Muscle layer of colon (tissue), 2 donors: ENCODE data around the gene MRPL23.

Experiments
- H3K27ac ChIP-seq: one replicate; pipeline ENCODE4 v1.7.0; 2013; ENCODE audit warnings: low read depth, mild to moderate bottlenecking, low read length, moderate library complexity
- H3K27me3 ChIP-seq, 2 donors: one replicate each; pipeline ENCODE4 v1.7.0; 2013; ENCODE audit warnings: low read length in 2 of 2, mild to moderate bottlenecking in 2 of 2; ENCODE audit not compliant: insufficient read depth in 2 of 2, control insufficient read depth in 1 of 2
- H3K36me3 ChIP-seq: one replicate; pipeline ENCODE4 v1.7.0; 2013; ENCODE audit warnings: mild to moderate bottlenecking, low read length; ENCODE audit not compliant: insufficient read depth
- H3K4me1 ChIP-seq: one replicate; pipeline ENCODE4 v1.7.0; 2013; ENCODE audit warnings: mild to moderate bottlenecking, low read length; ENCODE audit not compliant: insufficient read depth
- H3K4me3 ChIP-seq, 2 donors: one replicate each; pipeline ENCODE4 v1.7.0; 2013; ENCODE audit warnings: low read length in 2 of 2, low read depth in 1 of 2, mild to moderate bottlenecking in 1 of 2, moderate library complexity in 1 of 2
- H3K9ac ChIP-seq: one replicate; pipeline ENCODE4 v1.7.0; 2013; ENCODE audit warnings: low read length
- H3K9me3 ChIP-seq: one replicate; pipeline ENCODE4 v1.7.0; 2013; ENCODE audit warnings: mild to moderate bottlenecking, low read length
- donor health status: abdominal sarcoma.
- donor health status: Adenocarcinoma of cecum.

The MRPL23 gene

DNA sequence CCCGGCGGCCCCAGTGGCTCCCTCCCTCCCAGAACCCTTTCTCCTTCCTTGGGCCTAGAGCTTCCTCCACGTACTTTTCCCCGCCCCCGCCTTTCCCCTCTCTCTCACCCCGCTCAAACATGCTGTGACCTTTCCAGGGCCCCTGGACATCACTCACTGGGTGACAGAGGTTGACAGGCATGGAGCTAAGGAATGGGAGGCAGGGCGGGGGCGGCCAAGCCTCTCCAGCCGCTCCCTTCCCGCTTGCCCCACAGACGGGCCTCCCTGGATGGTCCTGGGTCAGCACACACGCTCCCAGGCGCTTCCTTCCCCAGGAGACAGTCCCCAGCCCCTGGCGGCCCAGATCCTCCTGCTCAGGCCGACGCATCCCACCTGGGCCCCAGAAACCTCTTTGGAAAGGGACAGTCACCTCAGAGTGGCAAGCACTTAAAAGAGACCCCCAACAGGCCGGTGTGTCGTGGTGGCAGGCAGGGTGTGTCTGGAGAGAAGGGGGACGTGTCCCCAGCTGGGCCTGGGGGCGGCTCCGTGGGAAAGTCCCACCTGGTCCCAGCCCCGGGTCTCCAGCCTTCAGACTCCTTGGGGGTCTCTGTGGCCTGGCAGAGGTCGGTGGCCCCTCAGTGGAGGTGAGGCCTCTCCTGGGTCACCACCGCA is 41.7 kb downstream of the MRPL23 start:
- Histone ChIP-seq H3K27ac (no peak overlapping the region), H3K4me3 (no peak overlapping the region), H3K9ac (no peak overlapping the region), H3K36me3 (no peaks in the 10 kb centered on the region), H3K9me3 (no peaks in the 10 kb centered on the region), H3K27me3 (no peaks in the 10 kb centered on the region), H3K4me1 (no peaks in the 10 kb centered on the region)

DNA sequence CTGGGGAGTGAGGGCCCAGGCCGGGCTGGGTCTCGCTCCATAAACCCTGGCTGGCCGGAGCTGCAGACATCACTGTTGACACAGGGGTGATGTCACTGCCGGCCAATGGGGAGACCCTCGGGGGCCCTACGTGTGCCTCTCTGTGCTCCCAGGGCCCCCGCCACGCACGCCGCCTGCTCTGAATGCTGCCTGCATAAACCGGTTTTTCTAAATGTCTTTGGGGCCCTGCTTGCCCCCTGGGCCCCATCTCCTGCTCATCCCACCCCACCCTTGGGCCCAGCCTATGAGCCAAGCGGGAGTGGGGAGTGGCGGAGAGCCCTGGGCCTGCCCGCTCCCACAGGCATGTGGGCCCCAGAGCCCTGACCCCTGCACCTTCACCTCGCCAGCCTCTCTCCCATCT is 42.8 kb downstream of the MRPL23 start:
- no peaks in the 10 kb centered on the region for H3K4me1 ChIP-seq
- no peak overlapping the region for H3K9ac ChIP-seq
- H3K9me3 ChIP-seq = no peaks in the 10 kb centered on the region
- H3K4me3 ChIP-seq = no peak overlapping the region
- no peaks in the 10 kb centered on the region for H3K27me3 ChIP-seq
- H3K36me3 ChIP-seq = no peaks in the 10 kb centered on the region
- H3K27ac ChIP-seq = no peak overlapping the region

DNA sequence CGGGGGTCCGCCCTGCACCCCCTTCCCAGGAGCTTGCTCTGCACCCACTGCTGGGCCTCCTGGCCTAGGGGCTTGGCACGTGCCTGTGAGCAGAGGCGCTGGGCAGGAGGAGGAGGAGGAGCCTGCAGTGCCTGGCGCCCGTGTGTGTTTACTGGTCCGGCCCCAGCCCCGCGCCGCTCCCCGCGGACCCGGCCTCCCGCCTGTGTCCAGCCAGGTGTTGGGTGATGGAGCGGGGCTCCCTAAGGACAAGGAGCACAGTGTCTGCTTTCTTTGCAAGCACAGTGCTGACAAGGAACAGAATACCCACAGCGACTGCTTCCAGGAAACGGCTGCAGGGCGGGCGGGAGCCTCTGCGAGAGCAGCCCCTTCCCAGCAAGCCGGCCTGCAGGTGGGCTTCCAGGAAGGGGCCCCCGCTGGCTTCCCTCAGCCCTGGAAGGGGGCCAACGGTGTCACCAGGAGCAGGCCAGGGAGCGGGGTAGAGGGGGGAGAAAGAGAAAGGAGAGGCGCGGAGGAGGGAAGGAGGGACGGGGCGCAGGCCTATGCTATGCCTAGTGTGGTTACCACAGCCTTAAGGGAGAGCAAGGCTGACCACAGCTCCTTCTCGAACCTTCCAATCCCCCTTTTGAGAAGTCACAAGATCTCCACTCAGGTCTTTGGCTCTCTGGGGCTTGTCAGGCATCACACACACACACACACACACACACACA is 43.9 kb downstream of the MRPL23 start:
- Histone ChIP-seq H3K27me3 (no peaks in the 10 kb centered on the region), H3K4me1 (no peaks in the 10 kb centered on the region), H3K36me3 (no peaks in the 10 kb centered on the region)

DNA sequence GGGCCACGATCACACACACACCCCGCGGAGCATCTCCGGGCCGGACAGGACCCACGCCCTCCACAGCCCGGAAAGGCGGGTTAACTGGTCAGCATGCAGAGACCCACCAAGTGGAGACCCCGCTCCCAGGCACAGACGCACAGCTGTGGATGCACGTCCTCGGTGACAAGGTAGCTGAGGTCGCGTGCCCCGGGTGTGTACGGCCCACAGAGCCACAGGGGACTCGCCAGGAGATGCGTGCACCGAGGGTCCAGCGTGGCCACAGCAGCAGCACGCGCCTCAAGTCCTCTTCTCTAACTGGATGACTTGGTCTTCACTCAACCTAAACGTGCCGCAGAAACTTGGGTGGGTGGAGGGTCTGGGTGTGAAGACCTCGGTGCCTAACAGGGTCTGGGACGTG is 45.0 kb downstream of the MRPL23 start:
- no peaks in the 10 kb centered on the region for H3K9me3 ChIP-seq
- no peak overlapping the region for H3K4me3 ChIP-seq
- H3K27me3 ChIP-seq = no peaks in the 10 kb centered on the region
- H3K27ac ChIP-seq = no peak overlapping the region
- no peak overlapping the region for H3K9ac ChIP-seq
- H3K4me1 ChIP-seq = no peaks in the 10 kb centered on the region
- H3K36me3 ChIP-seq = no peaks in the 10 kb centered on the region

More for the DNA sequence above, 43.9 kb downstream of the MRPL23 start:
- Histone ChIP-seq H3K9ac (no peak overlapping the region), H3K27ac (no peak overlapping the region), H3K9me3 (no peaks in the 10 kb centered on the region), H3K4me3 (no peak overlapping the region)

DNA sequence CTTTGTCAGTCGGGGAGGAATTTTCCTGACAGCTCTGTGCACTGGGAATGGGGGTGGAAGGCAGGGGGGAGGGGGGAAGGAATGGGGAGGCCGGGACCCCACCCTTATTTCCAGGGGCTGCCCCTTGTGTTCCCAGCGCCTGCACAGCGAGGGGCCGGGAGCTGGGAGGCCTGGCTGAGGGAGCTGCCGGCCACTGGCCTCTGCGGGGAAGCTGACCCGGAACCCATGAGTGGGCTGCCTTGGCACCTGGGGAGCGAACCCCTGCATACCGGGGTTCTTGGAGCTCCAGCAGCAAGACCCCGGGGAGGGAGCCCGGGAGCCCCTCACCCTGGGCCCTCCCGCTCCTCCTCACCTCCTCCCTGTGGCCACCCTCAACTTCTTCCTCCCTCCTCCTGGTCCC is 47.0 kb downstream of the MRPL23 start:
- H3K27me3 ChIP-seq = no peaks in the 10 kb centered on the region
- no peaks in the 10 kb centered on the region for H3K36me3 ChIP-seq
- H3K27ac ChIP-seq = no peak overlapping the region
- no peaks in the 10 kb centered on the region for H3K4me1 ChIP-seq
- H3K9me3 ChIP-seq = no peaks in the 10 kb centered on the region
- H3K4me3 ChIP-seq = no peak overlapping the region
- H3K9ac ChIP-seq = no peak overlapping the region

DNA sequence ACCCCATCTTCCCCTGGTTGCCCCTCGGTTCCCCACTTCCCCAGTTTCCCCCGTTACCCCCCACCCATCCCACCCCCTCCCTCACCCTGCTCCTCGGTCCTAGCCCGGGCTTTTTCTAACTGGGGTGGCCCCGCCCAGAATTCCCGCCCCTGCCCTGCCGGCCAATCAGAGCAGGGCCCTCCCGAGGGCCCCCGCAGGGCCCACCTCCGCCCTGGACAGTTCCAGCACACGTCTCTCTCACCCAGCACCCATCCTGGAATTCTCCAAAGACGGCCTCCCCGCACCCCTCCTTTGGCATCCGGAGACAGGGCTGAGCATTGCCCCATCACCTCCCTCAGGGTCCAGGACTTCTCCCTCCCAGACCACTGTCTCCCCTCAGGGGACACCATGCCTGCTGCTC is 50.6 kb downstream of the MRPL23 start, which contains the start of gene H19:
H19 (minus strand) TSS at position 88 of the 400 bp plus-strand sequence.
- Histone ChIP-seq H3K9me3 (no peaks in the 10 kb centered on the region), H3K4me1 (no peaks in the 10 kb centered on the region), H3K4me3 (no peak within 1 kb of the TSS), H3K27ac (no peak within 1 kb of the TSS), H3K36me3 (no peaks in the 10 kb centered on the region), H3K27me3 (no peaks in the 10 kb centered on the region), H3K9ac (no peak within 1 kb of the TSS)

DNA sequence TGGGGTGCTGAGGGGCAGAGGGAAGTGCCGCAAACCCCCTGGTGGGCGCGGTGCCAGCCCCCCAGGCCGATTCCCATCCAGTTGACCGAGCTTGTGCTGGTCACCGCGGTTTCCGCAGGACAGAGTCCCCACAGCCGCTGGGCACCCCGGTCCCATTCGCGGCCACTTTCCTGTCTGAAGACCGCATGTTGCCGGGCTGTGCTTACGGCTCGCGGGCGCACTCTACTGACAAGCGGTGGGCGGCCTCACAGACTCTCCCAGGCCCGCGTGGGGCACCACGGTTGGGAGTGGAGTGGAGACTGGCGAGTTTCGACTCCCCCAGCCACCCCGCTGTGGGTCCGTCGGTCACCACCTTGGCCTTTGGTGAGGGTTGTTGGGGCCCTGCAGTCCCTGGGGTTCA is 51.2 kb downstream of the MRPL23 start:
- Histone ChIP-seq H3K27ac (no peak overlapping the region), H3K9ac (no peak overlapping the region), H3K4me1 (no peaks in the 10 kb centered on the region), H3K4me3 (no peak overlapping the region), H3K36me3 (no peaks in the 10 kb centered on the region), H3K27me3 (no peaks in the 10 kb centered on the region), H3K9me3 (no peaks in the 10 kb centered on the region)

DNA sequence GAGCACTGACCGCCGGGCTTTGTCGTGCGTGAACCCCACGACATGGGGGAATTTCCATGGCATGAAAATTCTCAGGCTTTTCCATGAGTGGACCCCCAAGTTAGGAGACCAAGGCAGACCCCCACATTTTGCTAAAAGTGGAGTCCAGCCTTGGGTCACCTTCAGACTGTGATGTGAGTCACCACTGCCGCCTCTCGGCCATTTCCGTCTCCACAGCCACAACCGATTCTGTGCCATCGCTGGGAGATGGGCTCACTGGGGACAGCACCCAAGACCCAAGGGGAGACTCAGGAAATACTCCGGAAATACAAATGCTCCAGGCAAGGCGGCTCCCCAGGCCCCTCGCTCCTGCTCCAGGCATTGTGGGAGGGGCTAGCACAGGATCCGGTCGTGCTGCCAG is 51.7 kb downstream of the MRPL23 start:
- Histone ChIP-seq H3K36me3 (no peaks in the 10 kb centered on the region), H3K9me3 (no peaks in the 10 kb centered on the region), H3K4me1 (no peaks in the 10 kb centered on the region), H3K9ac (no peak overlapping the region), H3K27me3 (no peaks in the 10 kb centered on the region), H3K4me3 (no peak overlapping the region), H3K27ac (no peak overlapping the region)

DNA sequence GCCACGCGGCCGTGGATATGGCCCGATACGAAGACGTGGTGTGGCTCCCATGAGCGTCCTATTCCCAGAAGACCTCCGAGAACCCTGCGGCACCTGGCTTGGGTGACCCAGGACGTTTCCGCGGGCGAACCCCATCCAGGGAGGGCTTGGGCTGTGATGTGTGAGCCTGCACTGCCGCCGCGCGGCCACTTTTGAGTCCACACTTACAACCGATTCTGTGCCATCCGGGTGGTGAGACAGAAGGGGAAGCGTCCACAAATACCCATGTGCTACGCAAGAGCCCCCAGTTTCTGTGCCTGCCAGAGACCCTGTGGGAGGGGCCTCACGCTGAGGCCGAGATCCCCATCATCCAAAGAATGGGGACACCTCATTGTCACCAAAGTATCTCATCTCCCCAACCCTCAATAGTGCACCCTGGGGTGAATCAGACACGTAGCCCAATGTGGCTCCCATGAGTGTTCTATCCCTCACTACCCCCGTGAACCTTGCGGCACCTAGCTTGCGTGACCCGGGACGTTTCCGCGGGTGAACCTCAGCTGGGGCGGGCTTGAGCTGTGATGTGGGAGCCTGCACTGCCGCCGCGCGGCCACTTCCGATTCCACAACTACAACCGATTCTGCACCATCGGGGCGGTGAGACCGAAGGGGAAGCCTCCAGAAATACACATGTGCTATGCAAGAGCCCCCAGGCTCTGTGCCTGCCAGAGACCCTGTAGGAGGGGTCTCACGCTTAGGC is 55.1 kb downstream of the MRPL23 start:
- Histone ChIP-seq H3K9ac (no peak overlapping the region), H3K4me3 (no peak overlapping the region), H3K27ac (no peak overlapping the region), H3K36me3 (no peaks in the 10 kb centered on the region), H3K27me3 (no peaks in the 10 kb centered on the region), H3K9me3 (no peaks in the 10 kb centered on the region), H3K4me1 (no peaks in the 10 kb centered on the region)

DNA sequence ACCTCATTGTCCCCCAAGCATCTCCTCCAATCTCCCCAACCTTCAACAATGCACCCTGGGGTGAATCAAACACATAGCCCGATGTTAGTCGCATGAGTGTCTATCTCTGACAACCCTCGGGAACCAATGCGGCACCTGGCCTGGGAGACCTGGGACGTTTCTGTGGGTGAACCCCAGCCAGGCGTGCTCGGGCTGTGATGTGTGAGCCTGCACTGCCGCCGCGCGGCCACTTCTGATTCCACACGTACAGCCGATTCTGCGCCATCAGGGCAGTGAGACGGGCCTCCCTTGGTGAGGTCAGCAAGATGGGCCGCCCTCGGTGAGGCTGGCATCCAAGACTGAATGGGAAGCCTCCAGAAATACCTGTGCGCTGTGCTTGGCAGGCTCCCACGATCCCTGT is 55.7 kb downstream of the MRPL23 start:
- no peaks in the 10 kb centered on the region for H3K27me3 ChIP-seq
- H3K36me3 ChIP-seq = no peaks in the 10 kb centered on the region
- no peak overlapping the region for H3K27ac ChIP-seq
- H3K9ac ChIP-seq = no peak overlapping the region
- no peak overlapping the region for H3K4me3 ChIP-seq
- H3K9me3 ChIP-seq = no peaks in the 10 kb centered on the region
- no peaks in the 10 kb centered on the region for H3K4me1 ChIP-seq

DNA sequence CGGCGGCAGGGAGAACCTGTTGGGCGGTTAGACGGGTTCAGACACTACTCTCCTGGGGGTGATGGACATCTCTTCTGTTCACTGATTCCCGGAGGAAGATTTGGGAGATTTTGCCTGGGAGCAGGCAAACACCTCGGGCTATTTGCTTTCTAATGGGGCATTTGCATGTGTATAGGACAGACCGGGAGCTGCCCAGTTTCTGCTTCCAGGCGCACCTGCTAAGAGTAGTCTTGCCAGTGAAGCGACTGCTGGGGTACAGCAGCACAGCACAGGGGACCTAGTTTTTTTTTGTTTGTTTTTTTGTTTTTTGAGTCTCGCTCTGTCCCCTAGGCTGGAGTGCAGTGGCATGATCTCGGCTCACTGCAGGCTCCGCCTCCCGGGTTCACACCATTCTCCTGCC is 57.3 kb downstream of the MRPL23 start:
- no peak overlapping the region for H3K4me3 ChIP-seq
- no peaks in the 10 kb centered on the region for H3K4me1 ChIP-seq
- H3K27me3 ChIP-seq = no peaks in the 10 kb centered on the region
- H3K27ac ChIP-seq = no peak overlapping the region
- no peak overlapping the region for H3K9ac ChIP-seq
- H3K36me3 ChIP-seq = no peaks in the 10 kb centered on the region
- H3K9me3 ChIP-seq = no peaks in the 10 kb centered on the region
